Fibroblast of villous mesenchyme (primary cell): ENCODE measurements around the gene CDC14A. TPM values are rescaled to one million over a fixed set of nuclear protein-coding genes. Genes with fewer than 3 reads are reported as not detected.

Source experiments
- DNase-seq: peaks from one replicate; pipeline ENCODE4 v3.0.0-alpha.2; 2010; ENCODE audit warnings: low read depth
- H3K4me3 ChIP-seq: 2 replicates; pipeline ENCODE4 v1.5.1; 2011; ENCODE audit warnings: low read depth, mild to moderate bottlenecking, low read length
- CTCF ChIP-seq: IDR thresholded peaks from 2 replicates; pipeline ENCODE4 v1.5.1; 2012; ENCODE audit warnings: low read depth, mild to moderate bottlenecking, low read length; ENCODE audit not compliant: insufficient read depth
- total RNA-seq: library from RNA; depleted of rRNA; stranded (reverse); fragments of >200 nt; gene quantifications from 2 replicates; pipeline ENCODE4 v1.2.3, GENCODE V29; 2012

Gene CDC14A
- total RNA-seq, 1 donor, result 5.2 TPM

- H3K4me3 ChIP-seq, result no peak overlapping the region
- no peak for TF ChIP-seq CTCF
- DNase-seq, result peak; percentile 63
These were observed 5.0 kb upstream of the CDC14A start for GRCh38 chr1:100347009-100347966.

GRCh38 chr1:100348549-100349144 lies 3.7 kb upstream of the CDC14A start:
- no peak for TF ChIP-seq CTCF
- no peak overlapping the region for H3K4me3 ChIP-seq
- no peak for DNase-seq

- no peak for TF ChIP-seq CTCF
- DNase-seq, result no peak
- H3K4me3 ChIP-seq, result no peak overlapping the region
These were observed 3.1 kb upstream of the CDC14A start for GRCh38 chr1:100349246-100349645.

- DNase-seq, result no peak
- H3K4me3 ChIP-seq, result peak overlapping the region; percentile 95
- TF ChIP-seq CTCF, result no peak
These were observed 1.6 kb upstream of the CDC14A start for GRCh38 chr1:100350787-100351094.

- H3K4me3 ChIP-seq, result peak overlapping the region; percentile 95
- peak; percentile 32 for TF ChIP-seq CTCF
- DNase-seq, result peak; percentile 91
These were observed 1.0 kb upstream of the CDC14A start for GRCh38 chr1:100351095-100351887.

GRCh38 chr1:100353071-100353801 lies 930 bp downstream of the CDC14A start:
- DNase-seq, result peak; percentile 27
- TF ChIP-seq CTCF, result no peak
- H3K4me3 ChIP-seq, result peak overlapping the region; percentile 95
